ENCODE data around the gene PARD6B. TPM values are rescaled to one million over a fixed set of nuclear protein-coding genes. Genes with fewer than 3 reads are reported as not detected.
A peak's percentile ranks its signal among the peaks of the same experiment; 100 is the strongest.

The PARD6B gene
- total and polyA plus RNA-seq, 2 donors (not counting 3 experiments of a cell fraction or from before 2014, with no cell fraction given) = 0.03 TPM; not detected in 1

DNA sequence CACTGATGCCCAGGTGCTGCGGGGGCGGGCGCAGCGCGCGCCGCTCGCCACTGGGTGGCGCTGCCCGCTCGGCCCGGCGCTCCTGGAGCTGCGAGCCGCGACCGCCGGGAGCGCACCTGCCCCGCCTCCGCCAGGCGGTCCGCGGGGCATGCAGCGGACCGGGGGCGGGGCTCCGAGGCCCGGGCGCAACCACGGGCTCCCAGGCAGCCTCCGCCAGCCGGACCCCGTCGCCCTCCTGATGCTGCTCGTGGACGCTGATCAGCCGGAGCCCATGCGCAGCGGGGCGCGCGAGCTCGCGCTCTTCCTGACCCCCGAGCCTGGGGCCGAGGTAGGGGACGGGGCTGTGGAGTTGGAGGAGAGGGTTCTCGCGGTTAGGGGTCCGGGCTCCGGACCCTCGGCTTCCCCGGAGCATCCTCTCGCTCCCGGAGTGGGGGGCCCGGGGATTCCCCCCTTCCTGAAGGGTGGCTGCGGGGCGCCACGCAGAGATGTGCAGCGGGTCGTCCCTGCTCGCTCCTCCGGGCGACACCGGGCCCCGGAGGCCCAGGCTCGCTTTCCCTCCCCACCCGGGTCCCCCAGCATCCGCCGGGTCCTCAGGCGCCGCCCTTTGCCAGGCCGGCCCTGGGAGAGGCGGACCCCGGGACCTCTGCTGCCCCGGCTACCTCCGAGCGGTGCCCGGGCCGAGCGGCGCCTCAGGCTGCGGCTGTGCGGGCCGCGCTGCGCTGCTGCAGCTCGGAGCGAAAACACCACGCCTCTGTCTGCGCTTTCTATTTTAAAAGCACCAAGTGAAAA, 63.7 kb downstream of the PARD6B start, which contains the start of gene BCAS4:
BCAS4 (plus strand) TSS at position 216 of the 789 bp plus-strand sequence; CDS start at position 239, 23 bp downstream.
- Histone ChIP-seq H4K20me1 (replicated peaks; ENCODE audit: control insufficient read depth, extremely low read depth, insufficient read depth, low read length) (no peaks in the 10 kb centered on the region), H3K9me1 (replicated peaks; ENCODE audit: control insufficient read depth, extremely low read depth, insufficient read depth, low read length) (no peaks in the 10 kb centered on the region), H3K27ac (ENCODE audit: insufficient read depth, low read depth, low read length) (no peak within 1 kb of the TSS), H3K36me3 (ENCODE audit: control insufficient read depth in 2 of 2, extremely low read depth in 1 of 2, insufficient read depth in 2 of 2, low read length in 2 of 2) (no peaks in the 10 kb centered on the region), H3K79me2 (ENCODE audit: control insufficient read depth, insufficient read depth, low read length) (no peaks in the 10 kb centered on the region), H3K4me1 (ENCODE audit: control insufficient read depth, extremely low read depth, insufficient read depth, low read length) (peaks cover 10% of the 10 kb centered on the region), H3K27me3 (ENCODE audit: control insufficient read depth in 2 of 2, insufficient read depth in 2 of 2, low read length in 2 of 2) (no peaks in the 10 kb centered on the region), H3K9ac (replicated peaks; ENCODE audit: extremely low read depth, insufficient read depth, low read length) (peak within 1 kb of the TSS; percentile 12), H3K4me2 (ENCODE audit: insufficient read depth, low read length) (peak within 1 kb of the TSS; percentile 90), H2AFZ (ENCODE audit: low read depth, low read length) (peak within 1 kb of the TSS; percentile 99), H3K4me3 (replicated peaks in 1 of 3; ENCODE audit: insufficient read depth in 1 of 3, low read depth in 1 of 3, low read length in 3 of 3) (peak within 1 kb of the TSS; percentile 70 to 82 (median 76)), H3K9me3 (replicated peaks; ENCODE audit: control insufficient read depth, insufficient read depth, low read length) (no peaks in the 10 kb centered on the region)
- no TSS peak for BruUV-seq (replicated peaks)
- ChIA-PET CTCF (interaction anchor here (0.7 to 3.8 kb wide), 50 partner anchors 7 to 800 kb away, joined by 3 to 119 read pairs (median 4); partner anchors contain the start of genes ADNP, DPM1 and MOCS3), POLR2A (interaction anchor here (1.1 kb wide), 1 partner anchor 136 kb away, joined by 6 read pairs; the partner anchor contains the start of gene ADNP)
- dilution Hi-C loops (cut with MboI; ENCODE audit: extremely low pct_ligation_motif_present, low sequenced_read_pairs) = no loop called here
- FAIRE-seq (peak; percentile 68), DNase-seq (ENCODE audit: low read depth, low spot score) (peak; percentile 81)
- TF ChIP-seq, protein P1, sequence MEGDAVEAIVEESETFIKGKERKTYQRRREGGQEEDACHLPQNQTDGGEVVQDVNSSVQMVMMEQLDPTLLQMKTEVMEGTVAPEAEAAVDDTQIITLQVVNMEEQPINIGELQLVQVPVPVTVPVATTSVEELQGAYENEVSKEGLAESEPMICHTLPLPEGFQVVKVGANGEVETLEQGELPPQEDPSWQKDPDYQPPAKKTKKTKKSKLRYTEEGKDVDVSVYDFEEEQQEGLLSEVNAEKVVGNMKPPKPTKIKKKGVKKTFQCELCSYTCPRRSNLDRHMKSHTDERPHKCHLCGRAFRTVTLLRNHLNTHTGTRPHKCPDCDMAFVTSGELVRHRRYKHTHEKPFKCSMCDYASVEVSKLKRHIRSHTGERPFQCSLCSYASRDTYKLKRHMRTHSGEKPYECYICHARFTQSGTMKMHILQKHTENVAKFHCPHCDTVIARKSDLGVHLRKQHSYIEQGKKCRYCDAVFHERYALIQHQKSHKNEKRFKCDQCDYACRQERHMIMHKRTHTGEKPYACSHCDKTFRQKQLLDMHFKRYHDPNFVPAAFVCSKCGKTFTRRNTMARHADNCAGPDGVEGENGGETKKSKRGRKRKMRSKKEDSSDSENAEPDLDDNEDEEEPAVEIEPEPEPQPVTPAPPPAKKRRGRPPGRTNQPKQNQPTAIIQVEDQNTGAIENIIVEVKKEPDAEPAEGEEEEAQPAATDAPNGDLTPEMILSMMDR (IDR thresholded peaks at IDR 0.05; ENCODE audit: extremely low read depth in 1 of 2, insufficient read depth in 1 of 2, low read depth in 1 of 2, low read length in 2 of 2) = peak; percentile 74 to 98
- TF ChIP-seq POLR2A (IDR thresholded peaks at IDR 0.05; ENCODE audit: low read depth, low read length) = no peak
- intact Hi-C loops (cut with micrococcal nuclease) = loop anchor here (1.0 kb wide), 3 partner anchors 23 to 186 kb away; no protein-coding TSS in a partner anchor

DNA sequence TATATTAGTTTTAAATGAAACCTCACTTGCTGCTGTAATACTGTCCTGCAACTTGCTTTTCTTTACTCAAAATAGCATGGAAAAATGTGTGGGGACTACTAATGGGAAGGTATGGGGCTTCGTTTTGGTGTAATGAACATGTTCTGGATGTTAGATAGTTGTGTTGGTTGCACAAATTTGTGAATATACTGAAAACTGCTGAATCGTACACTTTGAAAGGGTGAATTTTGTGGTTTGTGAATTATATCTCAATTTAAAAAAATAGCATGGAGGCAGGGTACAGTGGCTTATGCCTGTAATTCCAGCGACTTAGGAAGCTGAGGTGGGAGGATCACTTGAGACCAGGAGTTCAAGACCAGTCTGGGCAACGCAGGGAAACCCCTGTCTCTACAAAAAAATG, 65.8 kb downstream of the PARD6B start:
- no TSS peak for BruUV-seq (replicated peaks)
- Histone ChIP-seq H3K9me3 (replicated peaks; ENCODE audit: control insufficient read depth, insufficient read depth, low read length) (no peaks in the 10 kb centered on the region), H3K27ac (ENCODE audit: insufficient read depth, low read depth, low read length) (no peak overlapping the region), H3K27me3 (ENCODE audit: control insufficient read depth in 2 of 2, insufficient read depth in 2 of 2, low read length in 2 of 2) (no peaks in the 10 kb centered on the region), H3K36me3 (ENCODE audit: control insufficient read depth in 2 of 2, extremely low read depth in 1 of 2, insufficient read depth in 2 of 2, low read length in 2 of 2) (no peaks in the 10 kb centered on the region), H3K4me3 (replicated peaks in 1 of 3; ENCODE audit: insufficient read depth in 1 of 3, low read depth in 1 of 3, low read length in 3 of 3) (no peak overlapping the region), H3K9me1 (replicated peaks; ENCODE audit: control insufficient read depth, extremely low read depth, insufficient read depth, low read length) (no peaks in the 10 kb centered on the region), H2AFZ (ENCODE audit: low read depth, low read length) (no peak overlapping the region), H3K79me2 (ENCODE audit: control insufficient read depth, insufficient read depth, low read length) (no peaks in the 10 kb centered on the region), H3K4me1 (ENCODE audit: control insufficient read depth, extremely low read depth, insufficient read depth, low read length) (peaks cover 6% of the 10 kb centered on the region), H3K4me2 (ENCODE audit: insufficient read depth, low read length) (no peak overlapping the region), H4K20me1 (replicated peaks; ENCODE audit: control insufficient read depth, extremely low read depth, insufficient read depth, low read length) (no peaks in the 10 kb centered on the region), H3K9ac (replicated peaks; ENCODE audit: extremely low read depth, insufficient read depth, low read length) (no peak overlapping the region)
- no peak for TF ChIP-seq POLR2AphosphoS5 (IDR thresholded peaks at IDR 0.05; ENCODE audit: insufficient read depth, low read depth, low read length)
- TF ChIP-seq, protein P1 (IDR thresholded peaks at IDR 0.05; ENCODE audit: extremely low read depth in 1 of 2, insufficient read depth in 1 of 2, low read depth in 1 of 2, low read length in 2 of 2) = no peak
- TF ChIP-seq, protein P2, sequence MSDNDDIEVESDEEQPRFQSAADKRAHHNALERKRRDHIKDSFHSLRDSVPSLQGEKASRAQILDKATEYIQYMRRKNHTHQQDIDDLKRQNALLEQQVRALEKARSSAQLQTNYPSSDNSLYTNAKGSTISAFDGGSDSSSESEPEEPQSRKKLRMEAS (IDR thresholded peaks at IDR 0.05; ENCODE audit: insufficient read depth, insufficient read length) = no peak
- TF ChIP-seq JUN (IDR thresholded peaks at IDR 0.05; ENCODE audit: borderline replicate concordance, insufficient read depth, insufficient read length, low read depth) = no peak
- TF ChIP-seq FOS (IDR thresholded peaks at IDR 0.05; ENCODE audit: borderline replicate concordance, insufficient read depth, low read length) = no peak
- TF ChIP-seq EZH2 (IDR thresholded peaks at IDR 0.05; ENCODE audit: borderline replicate concordance, low read depth, low read length, severe bottlenecking) = no peak
- TF ChIP-seq POLR2A (IDR thresholded peaks at IDR 0.05; ENCODE audit: low read depth, low read length) = no peak
- TF ChIP-seq MYC (IDR thresholded peaks at IDR 0.05; ENCODE audit: low read depth, low read length) = no peak
- TF ChIP-seq GATA2 (IDR thresholded peaks at IDR 0.05; ENCODE audit: insufficient read depth, insufficient read length, low read depth, low read length) = no peak
- FAIRE-seq (no peak), DNase-seq (ENCODE audit: low read depth, low spot score) (no peak)
- intact Hi-C loops (cut with micrococcal nuclease) (no loop called here), dilution Hi-C loops (cut with MboI; ENCODE audit: extremely low pct_ligation_motif_present, low sequenced_read_pairs) (no loop called here)
- ChIA-PET POLR2A (no interaction called here), CTCF (no interaction called here)

All from endothelial cell of umbilical vein (primary cell).